HG03095 (cell line): ENCODE measurements around the gene CADPS.

ENCODE experiments used
- ATAC-seq: cut with Tn5 transposase; IDR thresholded peaks from one replicate; pipeline ENCODE4 v1.9.1; 2021; ENCODE audit warnings: moderate library complexity; ENCODE audit not compliant: unreplicated experiment

CADPS gene

GRCh38 chr3:62453448-62453847, 421.8 kb downstream of the CADPS start:
- no peak for ATAC-seq

GRCh38 chr3:62451211-62451887, 423.9 kb downstream of the CADPS start:
- ATAC-seq, result no peak

GRCh38 chr3:62446337-62446940, 428.8 kb downstream of the CADPS start:
- no peak for ATAC-seq

- ATAC-seq, result no peak
These were observed 429.9 kb downstream of the CADPS start for GRCh38 chr3:62445275-62445674.

- no peak for ATAC-seq
These were observed 435.2 kb downstream of the CADPS start for GRCh38 chr3:62439978-62440377.

- no peak for ATAC-seq
These were observed 435.9 kb downstream of the CADPS start for GRCh38 chr3:62439176-62439813.

- ATAC-seq, result no peak
These were observed 438.4 kb downstream of the CADPS start for GRCh38 chr3:62436785-62437184.

- no peak for ATAC-seq
These were observed 441.8 kb downstream of the CADPS start for GRCh38 chr3:62433396-62433795.

GRCh38 chr3:62421207-62421606, 454.0 kb downstream of the CADPS start:
- ATAC-seq, result no peak

- ATAC-seq, result no peak
These were observed 459.1 kb downstream of the CADPS start for GRCh38 chr3:62416144-62416543.

GRCh38 chr3:62415312-62415801, 459.9 kb downstream of the CADPS start:
- no peak for ATAC-seq

- no peak for ATAC-seq
These were observed 460.4 kb downstream of the CADPS start for GRCh38 chr3:62414786-62415185.

- ATAC-seq, result no peak
These were observed 461.5 kb downstream of the CADPS start for GRCh38 chr3:62413687-62414086.

GRCh38 chr3:62406945-62407344, 468.3 kb downstream of the CADPS start:
- ATAC-seq, result no peak

- ATAC-seq, result no peak
These were observed 469.6 kb downstream of the CADPS start for GRCh38 chr3:62405566-62405965.

- ATAC-seq, result no peak
These were observed 470.1 kb downstream of the CADPS start for GRCh38 chr3:62405135-62405534.

- ATAC-seq, result no peak
These were observed 470.9 kb downstream of the CADPS start for GRCh38 chr3:62404321-62404720.

GRCh38 chr3:62403765-62404164, 471.5 kb downstream of the CADPS start:
- no peak for ATAC-seq

GRCh38 chr3:62392626-62393292, 482.5 kb downstream of the CADPS start:
- no peak for ATAC-seq

GRCh38 chr3:62387251-62387650, 488.0 kb downstream of the CADPS start:
- ATAC-seq, result no peak

- no peak for ATAC-seq
These were observed 495.9 kb downstream of the CADPS start for GRCh38 chr3:62379321-62379798.
